NCI-H446 (cell line): ENCODE results near the gene MBNL1.

ENCODE experiments used
- DNase-seq, 2 experiments: peaks; one replicate each; lab custom pipeline; 2025; lab: John Stamatoyannopoulos, UW

The MBNL1 gene

DNA sequence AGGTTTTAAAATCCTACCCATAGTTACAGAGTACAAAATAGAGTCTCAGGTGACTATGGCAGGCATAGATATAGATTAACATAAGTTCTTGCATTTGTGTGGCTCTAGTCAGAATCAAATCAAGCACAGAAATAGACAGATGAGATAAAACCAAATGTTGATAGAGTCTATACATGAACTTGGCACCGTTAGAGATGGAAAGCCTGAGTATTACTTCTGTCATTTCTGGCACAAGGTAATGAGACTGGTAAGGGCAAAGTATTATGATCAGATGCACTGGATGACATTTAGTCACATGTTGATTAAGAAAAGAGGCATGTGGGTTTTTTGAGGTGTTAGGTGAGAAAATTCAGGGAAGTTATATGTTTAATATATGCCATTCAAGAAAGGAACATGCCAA, 219.7 kb downstream of the MBNL1 start:
- DNase-seq: no peak

DNA sequence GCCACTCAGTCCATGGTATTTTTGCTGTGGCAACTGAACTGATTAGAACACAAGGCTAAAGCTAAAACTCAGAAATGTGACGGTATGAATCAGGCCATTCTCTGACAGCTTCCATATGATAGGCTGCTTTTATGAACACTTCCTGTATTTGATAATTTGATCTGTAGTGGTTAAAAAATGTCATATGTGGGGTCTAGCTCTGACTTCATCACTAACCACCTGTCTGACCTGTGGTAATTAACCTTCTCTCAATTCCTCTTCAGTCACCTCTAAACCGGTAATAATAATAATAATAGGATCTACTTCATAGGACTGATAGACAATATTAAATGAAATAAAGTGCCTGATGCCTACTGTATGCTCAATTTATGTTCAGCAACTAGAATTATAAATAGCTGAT, 223.2 kb downstream of the MBNL1 start:
- no peak for DNase-seq

DNA sequence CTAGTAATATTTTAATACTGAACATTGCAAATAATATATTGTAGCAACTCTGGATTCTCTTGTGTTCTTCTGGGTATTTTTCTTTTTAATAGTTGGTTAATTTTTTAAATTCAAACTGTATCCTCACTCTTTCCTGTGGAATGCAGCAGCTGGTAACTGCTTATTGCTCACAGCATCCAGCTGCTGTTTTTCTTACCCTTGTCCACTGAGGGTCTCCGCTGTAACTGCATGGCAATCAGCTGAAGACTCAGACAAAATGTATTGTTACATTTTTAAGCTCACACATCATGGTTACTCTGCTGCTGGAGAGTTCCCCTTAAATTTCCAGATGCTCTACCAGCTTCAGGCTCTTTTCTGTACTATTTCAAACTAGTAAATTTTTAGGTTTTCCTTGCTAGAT, 227.6 kb downstream of the MBNL1 start:
- DNase-seq: no peak

DNA sequence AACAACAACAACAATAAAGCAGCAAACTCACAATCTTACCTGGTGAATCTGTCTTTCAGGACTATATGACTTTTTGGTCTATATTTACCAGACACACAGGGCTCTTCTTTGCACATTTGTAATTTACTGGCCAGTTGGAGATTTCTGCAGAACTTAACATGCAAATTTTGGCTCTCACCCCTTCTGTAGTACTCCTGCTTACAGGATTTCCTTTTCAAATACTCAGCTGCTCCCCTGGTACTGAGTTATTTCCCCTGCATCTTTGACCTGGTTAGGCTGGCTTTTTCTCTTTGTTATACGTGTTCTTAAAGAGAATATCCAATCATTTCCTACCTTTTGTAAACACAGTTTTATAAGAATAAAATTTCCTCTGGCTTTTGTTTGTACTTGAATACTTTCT, 228.0 kb downstream of the MBNL1 start:
- no peak for DNase-seq

DNA sequence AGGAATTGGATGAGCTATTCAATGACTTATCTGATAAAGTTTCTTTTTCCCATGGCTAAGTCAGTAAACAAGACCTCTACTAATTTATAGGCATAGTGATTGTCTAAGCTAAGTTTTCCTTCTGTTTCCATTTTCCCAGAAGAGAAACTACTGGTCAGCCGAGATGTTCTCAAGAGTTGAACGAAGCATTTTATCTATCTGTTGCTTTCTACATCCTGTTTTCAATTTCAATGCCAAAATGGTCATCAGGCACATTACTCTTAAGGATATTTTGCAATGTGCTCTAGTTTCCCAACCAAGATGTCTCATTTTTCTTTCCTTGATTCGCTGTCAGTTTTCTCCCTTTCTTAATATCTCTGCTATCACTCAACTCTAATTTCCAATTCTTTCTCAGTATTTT, 228.7 kb downstream of the MBNL1 start:
- no peak for DNase-seq

DNA sequence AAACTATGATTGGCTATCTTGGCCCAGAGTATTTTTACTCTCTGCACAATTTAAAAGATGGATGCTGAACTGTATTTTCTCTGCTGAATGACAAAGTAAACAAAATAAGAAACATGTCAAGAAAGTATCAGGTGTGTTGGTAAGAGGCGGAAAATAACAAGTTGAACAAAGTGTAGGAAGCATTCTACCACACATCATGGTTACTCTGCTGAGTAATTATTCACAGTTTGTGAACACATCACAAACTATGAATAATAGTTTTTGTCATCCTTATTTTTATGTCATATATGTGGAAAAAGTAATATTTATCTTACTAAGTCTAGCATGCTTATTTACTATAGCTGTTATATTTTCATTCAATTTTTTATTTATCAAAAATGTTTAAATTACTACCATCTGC, 229.2 kb downstream of the MBNL1 start:
- no peak for DNase-seq

DNA sequence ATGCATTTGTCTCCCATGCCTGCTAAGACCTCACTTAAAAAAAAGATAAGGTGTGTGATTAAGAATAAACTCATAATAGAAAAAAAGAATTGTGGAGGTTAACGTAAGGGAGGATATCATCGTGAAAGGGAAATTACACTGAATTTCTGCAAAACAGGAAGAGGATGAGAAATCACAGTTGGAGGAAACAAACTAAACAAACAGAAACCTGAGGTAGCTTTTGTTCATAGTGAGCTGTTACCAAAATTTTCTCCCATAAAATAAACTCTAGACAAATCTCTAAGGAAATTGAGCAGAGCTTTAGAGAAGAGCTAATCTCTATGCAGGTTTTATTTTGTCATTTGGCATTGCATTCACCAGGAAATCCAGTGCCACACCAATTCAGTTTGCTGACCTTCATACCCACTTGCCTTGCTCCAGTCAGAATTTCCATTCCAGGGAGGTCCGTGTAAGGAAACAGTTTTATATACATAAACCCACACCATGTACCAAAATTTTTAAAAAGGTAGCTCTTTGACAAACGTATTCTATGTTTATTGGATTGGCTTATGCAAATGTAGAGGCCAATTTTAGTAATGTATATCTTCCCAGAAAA, 231.2 kb downstream of the MBNL1 start:
- no peak for DNase-seq

DNA sequence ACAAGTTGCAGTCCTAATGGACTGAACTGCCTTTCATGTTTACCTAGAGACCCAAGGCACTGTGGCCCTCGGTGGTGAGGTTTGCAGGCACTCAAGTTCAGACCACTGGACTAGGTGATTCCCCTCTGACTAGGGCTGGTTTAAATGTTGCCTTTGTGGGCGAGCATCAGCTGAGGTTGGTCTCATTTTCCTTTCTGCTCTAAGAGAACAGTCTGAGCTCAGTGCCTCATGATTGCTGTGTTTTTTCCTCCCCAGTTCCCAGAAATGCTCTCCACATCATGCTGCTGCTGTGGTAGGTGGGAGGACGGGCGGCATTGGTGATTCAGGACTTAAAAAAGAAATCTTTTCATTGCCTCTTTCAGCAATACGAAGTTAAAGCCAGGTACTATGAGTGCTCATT, 237.2 kb downstream of the MBNL1 start:
- DNase-seq: no peak

DNA sequence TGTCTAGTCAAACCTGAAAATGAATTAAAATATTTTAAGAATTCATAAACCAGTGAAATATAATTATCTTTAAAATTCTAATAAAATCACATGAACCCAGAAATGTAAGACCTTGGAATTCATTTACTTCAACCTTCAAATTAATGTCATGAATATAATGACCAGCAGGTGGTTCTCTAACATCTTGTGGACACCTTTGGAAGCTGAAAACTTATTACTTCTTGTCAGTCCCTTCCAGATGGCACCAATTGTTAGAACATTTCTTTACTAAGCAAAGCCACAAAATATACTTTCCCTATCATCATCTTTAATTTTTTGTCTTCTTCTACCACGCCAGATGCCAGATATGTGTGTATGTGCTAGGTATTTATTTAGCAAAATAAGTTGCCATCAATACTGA, 240.0 kb downstream of the MBNL1 start:
- DNase-seq: no peak

DNA sequence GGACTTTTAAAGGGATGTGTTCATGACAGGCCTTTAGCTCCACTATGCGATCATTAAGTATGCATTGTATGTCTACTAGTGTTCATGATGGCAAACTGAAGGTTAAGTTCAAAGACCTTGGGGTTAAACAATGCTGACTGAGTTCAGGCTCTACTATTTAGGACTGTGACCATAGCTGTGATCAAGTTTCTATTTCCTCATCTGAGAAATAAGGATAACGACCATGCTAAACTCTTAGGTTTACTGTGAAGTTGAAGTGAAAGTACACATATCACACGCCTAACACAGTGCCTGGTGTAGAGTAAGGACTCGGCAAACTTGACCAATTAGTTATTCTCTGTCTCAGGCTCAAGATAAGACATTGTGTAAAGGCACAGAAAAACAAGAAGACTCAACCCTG, 243.2 kb downstream of the MBNL1 start:
- DNase-seq: no peak

DNA sequence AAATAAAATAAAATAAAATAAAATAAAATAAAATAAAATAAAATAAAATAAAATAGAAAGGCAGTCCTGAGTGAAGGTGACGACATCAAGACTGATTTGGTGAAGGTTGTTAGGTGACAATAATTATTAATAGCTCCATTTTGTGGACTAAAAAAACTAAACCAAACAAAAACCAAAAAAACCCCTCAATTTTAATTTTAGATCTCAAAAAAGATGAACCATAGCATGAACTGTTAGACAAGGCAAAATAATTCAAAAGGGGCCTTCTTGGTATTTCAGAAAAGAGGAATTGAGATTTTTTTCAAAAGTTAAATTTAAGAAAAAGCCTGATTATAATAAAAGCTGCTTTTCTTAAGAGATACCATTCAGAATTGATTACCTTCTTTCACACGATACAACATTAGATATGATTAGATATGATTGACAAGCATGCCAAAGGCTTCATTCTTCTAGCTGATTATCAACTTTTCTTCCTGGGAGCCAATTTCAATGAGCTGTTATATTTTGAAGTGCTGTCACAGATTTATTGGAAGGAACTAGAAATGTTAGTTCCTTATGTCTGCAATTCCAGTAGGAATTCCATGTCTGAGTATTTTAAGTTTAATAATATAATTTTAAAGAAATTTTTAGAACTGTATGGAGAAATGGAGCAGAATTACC, 244.7 kb downstream of the MBNL1 start:
- no peak for DNase-seq
